ENCODE measurements around the gene HEG1. TPM values are rescaled to one million over a fixed set of nuclear protein-coding genes. Genes with fewer than 3 reads are reported as not detected.

HEG1 gene
- total and polyA plus RNA-seq, 2 of the 8 experiments (the other 6 are each of a cell fraction or from before 2014, with no cell fraction given) = 5.3 to 9.7 TPM

- no peak for FAIRE-seq
- H3K27me3 ChIP-seq (replicated peaks in 1 of 4; ENCODE audit: control insufficient read depth in 3 of 4, extremely low read depth in 1 of 4, insufficient read depth in 3 of 4, low read length in 3 of 4) = no peaks in the 10 kb centered on the region
- no peak overlapping the region for H2BK15ac ChIP-seq (ENCODE audit: low read length)
- ChIA-PET CTCF (ENCODE audit: partially characterized antibody) (interaction anchor here (0.9 to 1.6 kb wide), 6 partner anchors 10 to 213 kb away, joined by 3 to 5 read pairs (median 3); no protein-coding TSS in a partner anchor), POLR2A (ENCODE audit: partially characterized antibody) (no interaction called here)
- H2BK5ac ChIP-seq (ENCODE audit: low read depth, low read length) = no peak overlapping the region
- H3K27ac ChIP-seq (ENCODE audit: low read depth, low read length) = no peak overlapping the region
- H3K79me2 ChIP-seq (ENCODE audit: control insufficient read depth in 1 of 2, insufficient read depth in 2 of 2, low read length in 2 of 2) = no peaks in the 10 kb centered on the region
- no peak overlapping the region for H4K5ac ChIP-seq (ENCODE audit: insufficient read length, low read depth, low read length)
- H3K4me1 ChIP-seq (replicated peaks in 1 of 4; ENCODE audit: control insufficient read depth in 3 of 4, insufficient read depth in 4 of 4, low read length in 3 of 4) = peaks cover 0 to 6% (median 3%) of the 10 kb centered on the region in 4 experiments; a peak in 5 of 7 replicates
- H3K4ac ChIP-seq (replicated peaks; ENCODE audit: insufficient read length, low read depth, low read length) = no peak overlapping the region
- H3K36me3 ChIP-seq (ENCODE audit: control insufficient read depth in 2 of 4, insufficient read depth in 4 of 4, low read length in 3 of 4) = peaks cover 0 to 32% (median 2%) of the 10 kb centered on the region in 4 experiments; a peak in 5 of 8 replicates
- H3K4me2 ChIP-seq (ENCODE audit: insufficient read depth in 1 of 2, low read depth in 2 of 2, low read length in 2 of 2) = no peak overlapping the region
- H3K4me3 ChIP-seq (ENCODE audit: extremely low read depth in 1 of 4, insufficient read depth in 2 of 4, low read depth in 3 of 4, low read length in 4 of 4) = no peak overlapping the region
- H2BK120ac ChIP-seq (replicated peaks; ENCODE audit: low read depth, low read length) = no peak overlapping the region
- H3K9me3 ChIP-seq (ENCODE audit: insufficient read depth in 2 of 2, low read depth in 1 of 2, low read length in 1 of 2) = no peaks in the 10 kb centered on the region
- no peaks in the 10 kb centered on the region for H3K79me1 ChIP-seq (ENCODE audit: low read depth, low read length)
- H3K9ac ChIP-seq (replicated peaks in 1 of 4; ENCODE audit: extremely low read depth in 1 of 4, low read depth in 3 of 4, low read length in 3 of 4) = no peak overlapping the region
- H3K14ac ChIP-seq (ENCODE audit: insufficient read length) = no peak overlapping the region
- TF ChIP-seq MAX (IDR thresholded peaks at IDR 0.05) (no peak), SIN3A (conservative IDR thresholded peaks at IDR 0.05 in 1 of 2, IDR thresholded peaks at IDR 0.05 in 1 of 2; ENCODE audit: low read depth in 1 of 2, low read length in 2 of 2) (no peak)
- no peak overlapping the region for H3K56ac ChIP-seq (replicated peaks; ENCODE audit: insufficient read length, low read depth, low read length)
- no peak overlapping the region for H4K8ac ChIP-seq (ENCODE audit: extremely low read depth, insufficient read depth, low read length)
- no peak overlapping the region for H2AK5ac ChIP-seq (ENCODE audit: low read depth, low read length)
- WGBS, 2 experiments (ENCODE audit: extremely low coverage in 1 of 2, insufficient coverage in 1 of 2, insufficient read length in 1 of 2, insufficient replicate concordance in 2 of 2, low coverage in 1 of 2, low lambda C conversion rate in 2 of 2, missing lambda C conversion rate in 1 of 2) = 84% methylated on average over 4 of the region's 4 CpGs; no CpG with 5 or more reads in 1 of the 2 experiments
- no peaks in the 10 kb centered on the region for H3K23me2 ChIP-seq (ENCODE audit: low read depth, low read length)
- no peak overlapping the region for H2AFZ ChIP-seq (ENCODE audit: low read length)
- H4K91ac ChIP-seq (replicated peaks; ENCODE audit: insufficient read length, low read length) = no peak overlapping the region
- H3K18ac ChIP-seq (ENCODE audit: extremely low read depth, low read length) = no peak overlapping the region
- H2BK20ac ChIP-seq (ENCODE audit: low read length) = no peak overlapping the region
- DNase-seq (ENCODE audit: low read depth in 1 of 2, low spot score in 2 of 2) = no peak
- no peak overlapping the region for H2BK12ac ChIP-seq (ENCODE audit: low read depth, low read length)
- no peaks in the 10 kb centered on the region for H4K20me1 ChIP-seq (replicated peaks in 1 of 2; ENCODE audit: control insufficient read depth in 1 of 2, insufficient read depth in 2 of 2, low read length in 2 of 2)
- H3K23ac ChIP-seq (ENCODE audit: insufficient read length) = no peak overlapping the region
Measured at GRCh38 chr3:125005222-125005621, 50.6 kb downstream of the HEG1 start.

Data from H1 (cell line).